ENCODE results near the gene LRRC3.

LRRC3 gene

GRCh38 chr21:44508426-44508710 is 53.1 kb downstream of the LRRC3 start:
- TF ChIP-seq CTCF (IDR thresholded peaks at IDR 0.05) = no peak
- Histone ChIP-seq H3K4me2 (ENCODE audit: low read length) (no peak overlapping the region), H3K27me3 (ENCODE audit: control insufficient read depth, insufficient read depth, low read length) (no peaks in the 10 kb centered on the region)

GRCh38 chr21:44508711-44509445 is 53.6 kb downstream of the LRRC3 start:
- H2AFZ ChIP-seq = no peak overlapping the region
- no peak overlapping the region for H3K4me3 ChIP-seq (ENCODE audit: low read depth, low read length)
- no peak overlapping the region for H3K27ac ChIP-seq
- no peak for TF ChIP-seq CTCF (IDR thresholded peaks at IDR 0.05)
- no peaks in the 10 kb centered on the region for H3K79me2 ChIP-seq
- H3K27me3 ChIP-seq (ENCODE audit: control insufficient read depth, insufficient read depth, low read length) = no peaks in the 10 kb centered on the region
- no peak overlapping the region for H3K9ac ChIP-seq
- no peaks in the 10 kb centered on the region for H3K36me3 ChIP-seq (ENCODE audit: control insufficient read depth, insufficient read depth, low read length)
- H3K9me3 ChIP-seq (ENCODE audit: control insufficient read depth, low read length) = no peaks in the 10 kb centered on the region
- H3K4me2 ChIP-seq (ENCODE audit: low read length) = no peak overlapping the region
- no peaks in the 10 kb centered on the region for H3K4me1 ChIP-seq

More at GRCh38 chr21:44508426-44508710, 53.1 kb downstream of the LRRC3 start:
- Histone ChIP-seq H3K9ac (no peak overlapping the region), H3K36me3 (ENCODE audit: control insufficient read depth, insufficient read depth, low read length) (no peaks in the 10 kb centered on the region), H3K4me1 (no peaks in the 10 kb centered on the region), H3K9me3 (ENCODE audit: control insufficient read depth, low read length) (no peaks in the 10 kb centered on the region), H3K27ac (no peak overlapping the region), H3K4me3 (ENCODE audit: low read depth, low read length) (no peak overlapping the region), H2AFZ (no peak overlapping the region), H3K79me2 (no peaks in the 10 kb centered on the region)

- TF ChIP-seq CTCF (IDR thresholded peaks at IDR 0.05) = no peak
Measured at GRCh38 chr21:44509539-44509938, 54.2 kb downstream of the LRRC3 start.

GRCh38 chr21:44510109-44510507 is 54.8 kb downstream of the LRRC3 start:
- H3K4me2 ChIP-seq (ENCODE audit: low read length) = peak overlapping the region; percentile 68
- no peaks in the 10 kb centered on the region for H3K79me2 ChIP-seq
- no peak for TF ChIP-seq CTCF (IDR thresholded peaks at IDR 0.05)
- H3K4me3 ChIP-seq (ENCODE audit: low read depth, low read length) = no peak overlapping the region
- H3K36me3 ChIP-seq (ENCODE audit: control insufficient read depth, insufficient read depth, low read length) = no peaks in the 10 kb centered on the region
- no peak overlapping the region for H2AFZ ChIP-seq
- no peak overlapping the region for H3K27ac ChIP-seq
- no peak overlapping the region for H3K9ac ChIP-seq
- no peaks in the 10 kb centered on the region for H3K27me3 ChIP-seq (ENCODE audit: control insufficient read depth, insufficient read depth, low read length)
- H3K4me1 ChIP-seq = no peaks in the 10 kb centered on the region
- no peaks in the 10 kb centered on the region for H3K9me3 ChIP-seq (ENCODE audit: control insufficient read depth, low read length)

More at GRCh38 chr21:44509539-44509938, 54.2 kb downstream of the LRRC3 start:
- no peaks in the 10 kb centered on the region for H3K4me1 ChIP-seq
- H3K9me3 ChIP-seq (ENCODE audit: control insufficient read depth, low read length) = no peaks in the 10 kb centered on the region
- H3K36me3 ChIP-seq (ENCODE audit: control insufficient read depth, insufficient read depth, low read length) = no peaks in the 10 kb centered on the region
- no peak overlapping the region for H3K4me2 ChIP-seq (ENCODE audit: low read length)
- no peak overlapping the region for H3K4me3 ChIP-seq (ENCODE audit: low read depth, low read length)
- H3K9ac ChIP-seq = no peak overlapping the region
- H2AFZ ChIP-seq = no peak overlapping the region
- H3K27me3 ChIP-seq (ENCODE audit: control insufficient read depth, insufficient read depth, low read length) = no peaks in the 10 kb centered on the region
- H3K79me2 ChIP-seq = no peaks in the 10 kb centered on the region
- no peak overlapping the region for H3K27ac ChIP-seq

Measured in parathyroid adenoma (tissue), 2 donors.